ENCODE results near the gene DDX27. TPM values are rescaled to one million over a fixed set of nuclear protein-coding genes. Genes with fewer than 3 reads are reported as not detected.
"Not testable (repeated sequence)": the region's sequence is repeated elsewhere in the genome, so short reads cannot be mapped to it uniquely, and the experiment has no call there.

DDX27 gene
- total and polyA plus RNA-seq, 8 donors: 21.8 to 49.5 (median 46.0) TPM

GRCh38 chr20:49215232-49215631 is 4.0 kb upstream of the DDX27 start:
- intact Hi-C loops (cut with DNase I): loop anchor here in 1 of 2 donors (5.0 kb wide), 1 partner anchor 83 kb away; no protein-coding TSS in a partner anchor
- ATAC-seq (no peak), DNase-seq (no peak)
- TF ChIP-seq, protein P1, sequence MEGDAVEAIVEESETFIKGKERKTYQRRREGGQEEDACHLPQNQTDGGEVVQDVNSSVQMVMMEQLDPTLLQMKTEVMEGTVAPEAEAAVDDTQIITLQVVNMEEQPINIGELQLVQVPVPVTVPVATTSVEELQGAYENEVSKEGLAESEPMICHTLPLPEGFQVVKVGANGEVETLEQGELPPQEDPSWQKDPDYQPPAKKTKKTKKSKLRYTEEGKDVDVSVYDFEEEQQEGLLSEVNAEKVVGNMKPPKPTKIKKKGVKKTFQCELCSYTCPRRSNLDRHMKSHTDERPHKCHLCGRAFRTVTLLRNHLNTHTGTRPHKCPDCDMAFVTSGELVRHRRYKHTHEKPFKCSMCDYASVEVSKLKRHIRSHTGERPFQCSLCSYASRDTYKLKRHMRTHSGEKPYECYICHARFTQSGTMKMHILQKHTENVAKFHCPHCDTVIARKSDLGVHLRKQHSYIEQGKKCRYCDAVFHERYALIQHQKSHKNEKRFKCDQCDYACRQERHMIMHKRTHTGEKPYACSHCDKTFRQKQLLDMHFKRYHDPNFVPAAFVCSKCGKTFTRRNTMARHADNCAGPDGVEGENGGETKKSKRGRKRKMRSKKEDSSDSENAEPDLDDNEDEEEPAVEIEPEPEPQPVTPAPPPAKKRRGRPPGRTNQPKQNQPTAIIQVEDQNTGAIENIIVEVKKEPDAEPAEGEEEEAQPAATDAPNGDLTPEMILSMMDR (IDR thresholded peaks at IDR 0.05): no peak
- no peaks in the 10 kb centered on the region for H3K36me3 ChIP-seq
- H3K9me3 ChIP-seq: peaks cover 0 to 4% of the 10 kb centered on the region in 2 donors
- H3K27me3 ChIP-seq: no peaks in the 10 kb centered on the region
- H3K4me1 ChIP-seq: peaks cover 3 to 22% of the 10 kb centered on the region in 2 donors
- H3K27ac ChIP-seq: no peak overlapping the region
- no peak overlapping the region for H3K4me3 ChIP-seq

- intact Hi-C loops (cut with DNase I): loop anchor here in 1 of 2 donors (5.0 kb wide), 1 partner anchor 85 kb away; no protein-coding TSS in a partner anchor
- TF ChIP-seq, protein P1 (IDR thresholded peaks at IDR 0.05): peak; percentile 81 to 93
- peaks cover 0 to 9% of the 10 kb centered on the region in 2 donors for H3K36me3 ChIP-seq
- no peaks in the 10 kb centered on the region for H3K27me3 ChIP-seq
- DNase-seq: peak; percentile 85 to 95 (median 94)
- no peak overlapping the region for H3K27ac ChIP-seq
- H3K4me1 ChIP-seq: peaks cover 8 to 29% of the 10 kb centered on the region in 2 donors
- peak; percentile 84 for ATAC-seq
- H3K4me3 ChIP-seq: no peak overlapping the region
- no peaks in the 10 kb centered on the region for H3K9me3 ChIP-seq
Observed at GRCh38 chr20:49216991-49217578, 2.1 kb upstream of the DDX27 start.

DNA sequence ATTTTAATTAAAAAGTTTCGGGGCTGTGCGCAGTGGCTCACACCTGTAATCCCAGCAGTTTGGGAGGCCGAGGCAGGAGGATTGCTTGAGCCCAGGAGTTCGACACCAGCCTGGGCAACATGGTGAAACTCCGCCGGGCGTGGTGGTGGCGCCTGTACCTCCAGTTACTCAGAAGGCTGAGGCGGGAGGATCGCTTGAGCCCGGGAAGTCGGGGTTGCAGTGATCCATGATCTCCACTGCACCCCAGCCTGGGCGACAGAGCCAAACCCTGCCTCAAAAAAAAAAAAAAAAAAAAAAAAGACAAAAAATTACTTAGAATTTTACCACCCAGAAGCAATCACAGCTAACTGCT is 501 bp upstream of the DDX27 start:
- intact Hi-C loops (cut with DNase I): loop anchor here in 1 of 2 donors (5.0 kb wide), 1 partner anchor 86 kb away; no protein-coding TSS in a partner anchor
- Histone ChIP-seq H3K36me3 (peaks cover 0 to 25% of the 10 kb centered on the region in 2 donors), H3K27ac (peak overlapping the region; percentile 81 to 86), H3K4me1 (peaks cover 8 to 29% of the 10 kb centered on the region in 2 donors), H3K4me3 (peak overlapping the region in 1 of 2 donors; percentile 68)
- DNase-seq (peak in 1 of 4 donors; percentile 51), ATAC-seq (peak; percentile 4)
- not testable (repeated sequence) for H3K27me3 ChIP-seq, H3K9me3 ChIP-seq

- Histone ChIP-seq H3K36me3 (peaks cover 0 to 40% of the 10 kb centered on the region in 2 donors), H3K27ac (peak overlapping the region; percentile 81 to 86), H3K4me3 (peak overlapping the region; percentile 68 to 87), H3K4me1 (peaks cover 8 to 29% of the 10 kb centered on the region in 2 donors), H3K9me3 (no peaks in the 10 kb centered on the region), H3K27me3 (no peaks in the 10 kb centered on the region)
- ATAC-seq (no peak), DNase-seq (peak in 1 of 4 donors; percentile 74)
- TF ChIP-seq, protein P1 (IDR thresholded peaks at IDR 0.05): no peak
- intact Hi-C loops (cut with DNase I): loop anchor here in 1 of 2 donors (5.0 kb wide), 1 partner anchor 88 kb away; no protein-coding TSS in a partner anchor
Observed at GRCh38 chr20:49219924-49220831, 962 bp downstream of the DDX27 start.

DNA sequence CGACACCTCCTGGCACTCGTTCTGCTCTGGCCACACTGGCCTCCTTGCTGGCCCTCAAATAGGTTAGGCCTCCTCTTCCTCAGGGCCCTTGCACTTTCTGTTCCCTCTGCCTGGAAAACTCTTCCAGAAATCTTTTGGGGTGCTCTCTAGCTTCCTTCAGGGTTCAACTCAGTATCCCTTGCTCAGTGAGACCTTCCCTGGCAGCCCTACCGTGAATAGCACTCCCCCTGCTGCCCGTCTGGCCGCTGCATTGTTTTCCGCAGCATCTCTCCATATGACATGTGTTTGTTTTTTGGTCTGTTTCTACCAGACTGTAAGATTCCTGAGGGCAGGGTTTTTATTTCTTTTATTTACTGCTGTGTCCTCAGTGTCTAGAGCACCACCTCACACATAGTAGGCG is 6.7 kb downstream of the DDX27 start:
- no peak overlapping the region for H3K27ac ChIP-seq
- no peaks in the 10 kb centered on the region for H3K27me3 ChIP-seq
- DNase-seq (no peak), ATAC-seq (no peak)
- no peaks in the 10 kb centered on the region for H3K9me3 ChIP-seq
- H3K36me3 ChIP-seq: peaks cover 0 to 97% of the 10 kb centered on the region in 2 donors
- TF ChIP-seq, protein P1 (IDR thresholded peaks at IDR 0.05): no peak
- peaks cover 0 to 12% of the 10 kb centered on the region in 2 donors for H3K4me1 ChIP-seq
- intact Hi-C loops (cut with DNase I): no loop called here
- H3K4me3 ChIP-seq: no peak overlapping the region

Data from left lung (tissue), 10 donors.